ENCODE data around the gene STAB2.

STAB2 gene

GRCh38 chr12:103583008-103583407 lies 4.1 kb upstream of the STAB2 start:
- DNase-seq, result no peak

GRCh38 chr12:103586132-103586531 lies 941 bp upstream of the STAB2 start:
- no peak for DNase-seq

- DNase-seq, result no peak
Measured at GRCh38 chr12:103588680-103589079, 1.6 kb downstream of the STAB2 start.

GRCh38 chr12:103589517-103589916 lies 2.4 kb downstream of the STAB2 start:
- no peak for DNase-seq

GRCh38 chr12:103590271-103590670 lies 3.2 kb downstream of the STAB2 start:
- no peak for DNase-seq

- no peak for DNase-seq
Measured at GRCh38 chr12:103596981-103597380, 9.9 kb downstream of the STAB2 start.

- no peak for DNase-seq
Measured at GRCh38 chr12:103599274-103599673, 12.2 kb downstream of the STAB2 start.

GRCh38 chr12:103600967-103601728 lies 14.1 kb downstream of the STAB2 start:
- no peak for DNase-seq

- DNase-seq, result no peak
Measured at GRCh38 chr12:103620395-103620794, 33.3 kb downstream of the STAB2 start.

GRCh38 chr12:103623716-103624115 lies 36.6 kb downstream of the STAB2 start:
- no peak for DNase-seq

- no peak for DNase-seq
Measured at GRCh38 chr12:103626498-103626897, 39.4 kb downstream of the STAB2 start.

- no peak for DNase-seq
Measured at GRCh38 chr12:103627189-103627855, 40.2 kb downstream of the STAB2 start.

- no peak for DNase-seq
Measured at GRCh38 chr12:103632554-103633216, 45.6 kb downstream of the STAB2 start.

- no peak for DNase-seq
Measured at GRCh38 chr12:103634732-103635131, 47.7 kb downstream of the STAB2 start.

- DNase-seq, result no peak
Measured at GRCh38 chr12:103635419-103635818, 48.3 kb downstream of the STAB2 start.

- DNase-seq, result no peak
Measured at GRCh38 chr12:103637021-103637420, 49.9 kb downstream of the STAB2 start.

- no peak for DNase-seq
Measured at GRCh38 chr12:103637429-103637828, 50.4 kb downstream of the STAB2 start.

- no peak for DNase-seq
Measured at GRCh38 chr12:103639983-103640382, 52.9 kb downstream of the STAB2 start.

- no peak for DNase-seq
Measured at GRCh38 chr12:103640410-103640809, 53.3 kb downstream of the STAB2 start.

- no peak for DNase-seq
Measured at GRCh38 chr12:103640831-103641230, 53.8 kb downstream of the STAB2 start.

- no peak for DNase-seq
Measured at GRCh38 chr12:103642240-103642864, 55.3 kb downstream of the STAB2 start.

GRCh38 chr12:103645202-103645601 lies 58.1 kb downstream of the STAB2 start:
- DNase-seq, result no peak

GRCh38 chr12:103647267-103647666 lies 60.2 kb downstream of the STAB2 start:
- DNase-seq, result no peak

Measured in activated gamma-delta T cell (primary cell).